Measurements from ENCODE around the gene MS4A4A.

Gene MS4A4A

DNA sequence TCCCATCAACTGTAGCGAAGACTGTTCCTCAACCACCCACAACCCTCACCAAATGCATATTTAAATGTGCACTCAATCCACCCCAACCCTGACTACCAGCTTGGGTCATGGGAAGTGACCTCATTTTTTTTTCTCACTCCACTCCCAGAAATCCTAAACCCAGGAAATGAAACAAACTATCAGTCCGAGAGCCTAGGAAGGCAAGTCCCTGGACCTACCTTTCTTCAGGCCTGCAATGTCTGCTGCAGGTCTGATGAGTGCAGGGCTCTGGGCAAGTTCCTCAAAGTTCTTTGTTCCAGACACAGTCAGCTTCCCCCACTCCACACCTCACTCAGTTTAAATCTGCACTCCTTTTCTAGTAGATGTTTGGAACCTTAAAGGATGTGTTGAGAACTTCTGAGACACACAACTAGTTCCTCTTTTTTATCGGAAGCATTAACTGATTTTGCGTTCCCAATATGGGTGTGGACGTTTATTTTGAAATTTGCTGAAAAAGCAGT, 37.7 kb upstream of the MS4A4A start, which contains the start of gene MS4A4E:
TSS of gene MS4A4E (minus strand) at position 398 of the 500 bp plus-strand sequence. CDS start 13,082 bp downstream, outside the sequence.
- ATAC-seq (ENCODE audit: low read depth) = no peak
- DNase-seq (ENCODE audit: low spot score) = no peak
- H3K36me3 ChIP-seq (ENCODE audit: low read depth) = no peaks in the 10 kb centered on the region
- TF ChIP-seq, protein P1, sequence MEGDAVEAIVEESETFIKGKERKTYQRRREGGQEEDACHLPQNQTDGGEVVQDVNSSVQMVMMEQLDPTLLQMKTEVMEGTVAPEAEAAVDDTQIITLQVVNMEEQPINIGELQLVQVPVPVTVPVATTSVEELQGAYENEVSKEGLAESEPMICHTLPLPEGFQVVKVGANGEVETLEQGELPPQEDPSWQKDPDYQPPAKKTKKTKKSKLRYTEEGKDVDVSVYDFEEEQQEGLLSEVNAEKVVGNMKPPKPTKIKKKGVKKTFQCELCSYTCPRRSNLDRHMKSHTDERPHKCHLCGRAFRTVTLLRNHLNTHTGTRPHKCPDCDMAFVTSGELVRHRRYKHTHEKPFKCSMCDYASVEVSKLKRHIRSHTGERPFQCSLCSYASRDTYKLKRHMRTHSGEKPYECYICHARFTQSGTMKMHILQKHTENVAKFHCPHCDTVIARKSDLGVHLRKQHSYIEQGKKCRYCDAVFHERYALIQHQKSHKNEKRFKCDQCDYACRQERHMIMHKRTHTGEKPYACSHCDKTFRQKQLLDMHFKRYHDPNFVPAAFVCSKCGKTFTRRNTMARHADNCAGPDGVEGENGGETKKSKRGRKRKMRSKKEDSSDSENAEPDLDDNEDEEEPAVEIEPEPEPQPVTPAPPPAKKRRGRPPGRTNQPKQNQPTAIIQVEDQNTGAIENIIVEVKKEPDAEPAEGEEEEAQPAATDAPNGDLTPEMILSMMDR (IDR thresholded peaks at IDR 0.05; ENCODE audit: poor library complexity, severe bottlenecking) = no peak
- no peaks in the 10 kb centered on the region for H3K9me3 ChIP-seq (ENCODE audit: severe bottlenecking)
- H3K4me1 ChIP-seq (ENCODE audit: insufficient read depth, poor library complexity, severe bottlenecking) = no peaks in the 10 kb centered on the region
- H3K4me3 ChIP-seq (ENCODE audit: severe bottlenecking) = no peak within 1 kb of the TSS
- H3K27me3 ChIP-seq (ENCODE audit: insufficient read depth, poor library complexity, severe bottlenecking) = no peaks in the 10 kb centered on the region
- H3K27ac ChIP-seq (ENCODE audit: poor library complexity, severe bottlenecking) = no peak within 1 kb of the TSS

DNA sequence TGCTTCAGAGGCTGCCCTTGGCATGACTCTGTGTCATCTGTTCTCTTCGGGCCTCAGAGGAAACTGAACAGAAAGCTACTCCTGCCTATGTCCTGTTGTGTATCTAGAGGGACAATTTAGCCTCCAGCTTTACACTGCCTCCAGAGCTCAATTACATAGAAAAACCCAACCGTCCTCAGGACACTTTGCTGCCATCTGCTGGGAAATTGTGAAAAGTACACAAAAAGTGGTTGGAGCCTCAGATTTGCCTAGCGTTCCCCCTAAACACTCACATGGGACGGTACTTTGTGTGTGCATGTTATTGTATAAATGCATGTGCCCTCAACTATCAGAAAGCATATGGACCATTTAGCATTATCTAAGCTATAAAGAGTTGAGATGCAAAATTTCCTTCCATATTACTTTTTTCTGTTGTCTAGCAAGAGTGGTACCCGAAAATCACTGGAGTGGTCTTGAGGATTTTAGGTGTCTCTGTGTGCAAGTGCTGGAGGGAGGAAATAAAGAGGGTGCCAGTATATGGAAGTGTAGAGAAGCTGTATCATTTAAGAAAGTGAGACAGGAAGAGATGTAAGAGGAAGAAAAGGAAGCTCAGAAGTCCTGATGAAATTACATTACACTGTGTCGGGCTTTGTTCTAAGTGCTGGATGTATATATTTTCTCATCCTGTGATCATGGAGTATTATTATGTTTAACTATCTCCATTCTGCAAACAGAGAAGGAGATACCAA, 28.8 kb upstream of the MS4A4A start:
- peak; percentile 40; the same call in 1 of the 3 replicates for ATAC-seq (ENCODE audit: low read depth)
- DNase-seq (ENCODE audit: low spot score) = no peak
- Histone ChIP-seq H3K27ac (ENCODE audit: poor library complexity, severe bottlenecking) (no peak overlapping the region), H3K36me3 (ENCODE audit: low read depth) (no peaks in the 10 kb centered on the region), H3K9me3 (ENCODE audit: severe bottlenecking) (no peaks in the 10 kb centered on the region), H3K4me1 (ENCODE audit: insufficient read depth, poor library complexity, severe bottlenecking) (no peaks in the 10 kb centered on the region), H3K4me3 (ENCODE audit: severe bottlenecking) (no peak overlapping the region), H3K27me3 (ENCODE audit: insufficient read depth, poor library complexity, severe bottlenecking) (no peaks in the 10 kb centered on the region)
- TF ChIP-seq, protein P1 (IDR thresholded peaks at IDR 0.05; ENCODE audit: poor library complexity, severe bottlenecking) = peak; percentile 71

- no peak overlapping the region for H3K4me3 ChIP-seq (ENCODE audit: severe bottlenecking)
- no peaks in the 10 kb centered on the region for H3K9me3 ChIP-seq (ENCODE audit: severe bottlenecking)
- no peak overlapping the region for H3K27ac ChIP-seq (ENCODE audit: poor library complexity, severe bottlenecking)
- no peaks in the 10 kb centered on the region for H3K27me3 ChIP-seq (ENCODE audit: insufficient read depth, poor library complexity, severe bottlenecking)
- TF ChIP-seq, protein P1 (IDR thresholded peaks at IDR 0.05; ENCODE audit: poor library complexity, severe bottlenecking) = no peak
- no peaks in the 10 kb centered on the region for H3K36me3 ChIP-seq (ENCODE audit: low read depth)
- DNase-seq (ENCODE audit: low spot score) (no peak), ATAC-seq (ENCODE audit: low read depth) (no peak)
- no peaks in the 10 kb centered on the region for H3K4me1 ChIP-seq (ENCODE audit: insufficient read depth, poor library complexity, severe bottlenecking)
Observed at GRCh38 chr11:60252213-60253108, 28.0 kb upstream of the MS4A4A start.

- DNase-seq (ENCODE audit: low spot score) (no peak), ATAC-seq (ENCODE audit: low read depth) (no peak)
- no peaks in the 10 kb centered on the region for H3K27me3 ChIP-seq (ENCODE audit: insufficient read depth, poor library complexity, severe bottlenecking)
- no peak overlapping the region for H3K27ac ChIP-seq (ENCODE audit: poor library complexity, severe bottlenecking)
- H3K36me3 ChIP-seq (ENCODE audit: low read depth) = no peaks in the 10 kb centered on the region
- no peaks in the 10 kb centered on the region for H3K4me1 ChIP-seq (ENCODE audit: insufficient read depth, poor library complexity, severe bottlenecking)
- TF ChIP-seq, protein P1 (IDR thresholded peaks at IDR 0.05; ENCODE audit: poor library complexity, severe bottlenecking) = no peak
- H3K9me3 ChIP-seq (ENCODE audit: severe bottlenecking) = no peaks in the 10 kb centered on the region
- no peak overlapping the region for H3K4me3 ChIP-seq (ENCODE audit: severe bottlenecking)
Observed at GRCh38 chr11:60257956-60258722, 22.3 kb upstream of the MS4A4A start.
